ENCODE data around the gene ZNF236.

GRCh38 chr18:77001041-77001440, 178.7 kb downstream of the ZNF236 start:
- TF ChIP-seq BCL11A (IDR thresholded peaks at IDR 0.05; ENCODE audit: low read depth in 2 of 2, low read length in 2 of 2): no peak
- TF ChIP-seq CTCF (IDR thresholded peaks at IDR 0.05; ENCODE audit: control extremely low read depth in 1 of 3, insufficient read depth in 1 of 3, low read depth in 1 of 3, low read length in 3 of 3): no peak
- TF ChIP-seq RAD21 (IDR thresholded peaks at IDR 0.05 in 1 of 2, conservative IDR thresholded peaks at IDR 0.05 in 1 of 2; ENCODE audit: low read depth in 2 of 2, low read length in 2 of 2): no peak
- no peak for TF ChIP-seq ATF3 (IDR thresholded peaks at IDR 0.05; ENCODE audit: insufficient read depth, low read depth, low read length)
- TF ChIP-seq NANOG (IDR thresholded peaks at IDR 0.05; ENCODE audit: insufficient read depth, low read depth, low read length, poor library complexity, severe bottlenecking): no peak
- no peak for TF ChIP-seq E2F6 (IDR thresholded peaks at IDR 0.05)
- TF ChIP-seq USF2 (IDR thresholded peaks at IDR 0.05; ENCODE audit: low read length): no peak
- TF ChIP-seq EZH2 (IDR thresholded peaks at IDR 0.05; ENCODE audit: low read depth, low read length, severe bottlenecking): no peak

All from H1 (cell line).